ENCODE results near the gene SASH1.
A peak's percentile ranks its signal among the peaks of the same experiment; 100 is the strongest.

Gene SASH1

DNA sequence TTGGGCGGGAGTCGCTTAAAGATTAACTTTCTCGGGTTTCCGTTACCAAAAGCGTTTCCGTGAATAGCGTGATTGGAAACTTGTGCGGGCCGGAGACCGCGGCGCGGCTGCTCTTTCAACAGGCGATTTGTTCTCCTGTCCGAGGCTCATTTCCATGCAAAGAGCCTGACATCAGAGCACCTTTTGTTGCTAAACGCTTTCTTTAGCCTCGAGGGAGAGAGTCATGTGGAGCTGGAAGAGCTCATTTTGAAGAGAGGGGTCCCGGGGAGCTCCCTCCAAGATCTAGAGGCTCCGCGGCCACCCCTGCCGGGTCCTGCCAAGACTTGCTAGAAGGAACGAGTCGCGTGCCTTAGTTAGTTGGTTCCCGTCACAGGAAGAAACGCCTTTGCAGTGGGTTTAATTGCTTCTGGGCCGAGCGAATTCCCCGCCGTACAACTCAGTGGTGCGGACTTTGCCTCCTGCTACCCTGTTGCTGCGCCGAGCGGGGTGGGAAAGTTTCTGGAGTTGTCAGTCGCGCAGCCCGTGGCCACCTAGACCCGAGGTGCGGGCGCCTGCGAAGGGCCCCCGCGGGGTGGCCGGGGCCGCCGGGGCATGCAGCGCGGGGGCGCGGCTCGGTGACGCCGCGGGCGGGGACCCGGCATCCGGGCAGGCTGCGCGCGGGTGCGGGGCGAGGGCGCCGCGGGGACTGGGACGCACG lies at the start of gene SASH1:
Gene SASH1, plus strand, starts transcription at position 489 of the 697 bp plus-strand sequence. CDS start 230 bp downstream, outside the sequence.
- peak; percentile 35 for DNase-seq

- no peak for DNase-seq
These were observed 49.2 kb upstream of the SASH1 start for GRCh38 chr6:148293181-148293995.

DNA sequence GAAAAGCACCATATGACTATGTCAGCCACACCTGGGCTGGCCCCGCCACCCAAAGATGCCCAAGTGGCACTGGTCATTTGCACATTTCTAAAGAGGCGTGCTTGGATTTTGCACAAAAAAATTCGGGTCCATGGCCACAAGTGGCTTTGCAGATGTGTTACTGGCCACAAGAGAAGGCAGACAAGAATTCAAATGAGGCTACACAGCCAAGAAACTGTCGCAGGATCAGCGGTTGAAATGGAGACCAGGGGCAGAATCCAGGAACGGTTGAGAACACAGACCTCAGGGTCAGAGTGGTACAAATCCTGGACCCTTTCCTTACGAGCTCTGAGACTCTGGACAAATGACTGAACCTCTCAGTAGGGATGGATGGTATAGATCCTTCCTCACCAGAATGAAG lies 48.6 kb upstream of the SASH1 start:
- no peak for DNase-seq

DNA sequence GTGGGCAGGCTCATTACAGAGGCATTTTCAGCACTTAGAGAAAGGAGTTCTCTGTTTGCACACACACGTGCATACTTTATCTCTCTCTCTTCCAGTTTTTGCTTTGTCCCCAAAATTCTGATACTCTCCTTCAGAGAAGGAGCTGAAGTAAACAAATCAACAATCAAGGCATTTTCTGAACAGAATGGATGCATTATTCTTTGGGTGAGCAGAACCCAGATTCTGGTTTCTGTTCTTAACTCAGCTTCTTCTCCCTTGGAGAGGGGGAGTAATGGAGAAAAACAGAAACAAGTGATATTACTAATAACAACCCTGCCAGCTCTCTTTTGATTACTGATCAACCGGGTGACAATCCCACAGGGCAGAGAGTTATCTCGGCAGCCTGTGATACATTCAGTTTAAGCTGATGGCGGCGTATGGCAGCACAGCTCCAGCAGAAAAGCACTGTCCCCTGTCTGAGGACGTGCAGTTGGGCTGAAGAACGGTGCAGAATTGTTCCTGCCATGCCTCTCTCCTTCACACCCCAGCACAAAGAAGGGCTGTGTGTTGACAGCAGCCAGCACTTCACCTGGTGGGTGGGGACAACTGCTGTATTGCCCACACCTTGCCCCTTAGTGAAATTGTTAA lies 47.3 kb upstream of the SASH1 start:
- DNase-seq, result no peak

DNA sequence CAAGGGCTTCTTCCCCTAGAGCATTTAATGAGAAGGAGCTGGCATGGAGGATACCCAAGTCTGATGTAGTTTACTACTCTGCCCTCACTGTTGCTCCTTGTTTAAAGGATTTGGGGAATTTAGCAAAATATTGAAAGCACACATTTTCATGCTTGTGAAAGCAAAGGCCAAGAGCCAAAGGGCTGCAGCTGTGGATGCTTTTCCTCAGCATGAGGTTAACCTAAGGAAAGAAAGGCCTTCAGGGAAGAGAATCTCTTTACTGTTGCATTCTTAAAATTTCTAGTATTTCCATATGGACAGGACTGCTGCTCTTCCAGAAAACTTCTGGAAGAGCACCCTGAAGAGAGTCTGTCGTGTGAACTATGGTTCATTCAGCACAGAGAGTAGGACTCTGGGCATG lies 45.9 kb upstream of the SASH1 start:
- DNase-seq, result no peak

DNA sequence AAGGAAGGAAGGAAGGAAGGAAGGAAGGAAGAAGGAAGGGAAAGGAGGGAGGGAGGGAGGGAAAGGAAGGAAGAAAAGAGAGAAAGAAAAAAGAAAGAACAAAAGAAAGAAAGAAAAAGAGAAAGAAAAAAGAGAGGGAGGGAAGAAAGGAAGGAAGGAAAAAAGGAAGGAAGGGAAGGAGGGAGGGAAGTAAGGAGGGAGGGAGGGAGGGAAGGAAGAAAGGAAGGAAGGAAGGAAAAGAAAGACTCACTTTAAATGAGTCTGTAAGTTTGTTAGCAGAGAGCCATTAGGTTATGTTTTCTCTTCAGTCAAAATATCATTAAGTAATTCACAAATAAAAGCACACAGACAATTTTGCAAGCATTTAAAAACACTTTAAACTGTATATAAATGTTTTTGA lies 44.0 kb upstream of the SASH1 start:
- no peak for DNase-seq

DNA sequence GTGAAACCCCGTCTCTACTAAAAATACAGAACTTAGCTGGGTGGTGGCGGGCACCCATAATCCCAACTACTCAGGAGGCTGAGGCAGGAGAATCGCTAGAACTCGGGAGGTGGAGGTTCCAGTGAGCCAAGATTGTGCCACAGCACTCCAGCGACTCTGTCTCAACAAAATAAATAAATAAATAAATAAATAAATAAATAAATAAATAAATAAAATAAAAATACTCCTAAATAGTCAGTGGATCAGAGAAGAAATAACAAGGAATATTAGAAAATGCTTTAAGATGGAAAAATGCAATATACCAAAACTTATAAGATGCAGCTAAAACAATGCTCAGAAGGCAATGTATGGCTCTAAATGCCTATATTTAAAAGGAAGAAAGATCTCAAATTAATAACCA lies 39.0 kb upstream of the SASH1 start:
- no peak for DNase-seq

- DNase-seq, result no peak
These were observed 37.7 kb upstream of the SASH1 start for GRCh38 chr6:148304976-148305375.

DNA sequence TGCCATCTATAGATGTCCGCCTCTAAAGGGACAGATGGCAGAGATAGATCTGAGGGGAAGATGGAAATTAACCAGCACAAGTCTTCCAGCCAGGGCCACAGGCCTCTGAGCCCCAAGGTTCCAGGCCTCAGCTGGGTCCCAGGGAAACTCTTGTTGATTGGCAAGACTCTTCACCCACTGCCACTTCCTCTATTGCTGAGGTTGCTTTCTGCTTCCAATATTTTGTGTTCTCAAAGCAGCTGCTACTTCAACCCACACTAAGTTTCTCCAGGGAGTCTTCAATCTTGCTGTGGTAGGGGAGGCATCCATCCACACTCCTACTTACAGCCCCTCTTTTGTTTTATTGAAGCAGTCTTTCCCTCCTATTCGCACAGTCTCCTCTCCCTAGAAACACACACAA lies 36.4 kb upstream of the SASH1 start:
- no peak for DNase-seq

DNA sequence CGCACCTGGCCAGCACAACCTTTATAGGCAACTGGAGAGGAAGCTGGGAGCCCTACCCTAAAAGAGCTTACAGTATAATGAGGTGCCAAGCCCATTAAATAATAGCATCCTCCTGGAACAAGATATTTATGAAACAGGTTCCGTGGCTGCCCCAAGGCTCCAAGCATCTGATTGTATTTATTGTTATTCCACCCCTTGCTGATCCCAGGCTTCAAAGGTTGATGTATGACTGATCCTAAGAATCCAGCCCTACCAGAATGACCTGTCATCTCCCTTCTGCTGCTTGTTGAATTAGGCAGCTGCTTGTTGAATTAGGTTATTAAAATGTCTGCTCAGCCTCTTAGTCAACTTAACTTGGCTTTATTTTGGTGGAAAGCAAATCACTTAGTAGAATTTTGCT lies 35.2 kb upstream of the SASH1 start:
- DNase-seq, result peak; percentile 28

DNA sequence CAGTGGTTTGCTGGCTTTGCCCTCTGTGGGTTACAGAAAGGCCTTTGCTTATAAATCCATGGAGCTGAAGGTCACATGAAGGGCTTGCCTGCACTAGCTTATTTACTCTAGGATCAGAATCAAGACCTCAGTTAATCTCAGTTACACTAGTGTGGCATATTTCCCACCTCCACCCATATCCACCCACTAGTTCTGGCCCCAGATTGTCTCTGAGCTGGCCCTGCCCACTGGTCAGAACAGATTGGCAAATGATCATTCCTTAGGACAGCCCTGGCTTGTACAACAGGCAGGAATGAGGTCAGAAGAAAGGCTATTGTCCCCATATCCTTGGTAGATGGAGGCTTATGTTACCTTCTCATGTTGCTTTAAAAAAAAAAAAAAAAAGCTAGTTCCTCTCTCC lies 33.3 kb upstream of the SASH1 start:
- no peak for DNase-seq

GRCh38 chr6:148311966-148312669 lies 30.5 kb upstream of the SASH1 start:
- no peak for DNase-seq

GRCh38 chr6:148313488-148313887 lies 29.1 kb upstream of the SASH1 start:
- no peak for DNase-seq

DNA sequence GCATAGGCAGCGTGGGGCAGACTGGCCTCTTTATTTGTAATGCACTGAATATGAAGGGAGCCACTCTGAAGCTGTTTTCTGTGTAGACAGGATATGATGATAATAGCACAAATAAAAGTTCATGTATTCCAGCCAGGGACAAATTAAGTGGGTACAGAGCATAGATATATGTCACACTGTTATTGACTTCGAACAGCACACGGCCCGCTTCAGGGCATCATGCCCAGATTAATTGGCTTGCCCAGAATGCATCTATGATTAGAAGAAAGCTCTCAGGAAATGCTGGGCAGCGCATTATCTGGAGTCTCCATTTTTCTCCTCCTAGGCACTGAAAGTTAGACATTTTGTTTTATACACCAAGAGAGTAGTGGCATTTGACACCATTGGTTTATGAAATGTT lies 26.3 kb upstream of the SASH1 start:
- DNase-seq, result no peak

GRCh38 chr6:148317051-148317450 lies 25.6 kb upstream of the SASH1 start:
- DNase-seq, result no peak

- no peak for DNase-seq
These were observed 24.9 kb upstream of the SASH1 start for GRCh38 chr6:148317739-148318138.

DNA sequence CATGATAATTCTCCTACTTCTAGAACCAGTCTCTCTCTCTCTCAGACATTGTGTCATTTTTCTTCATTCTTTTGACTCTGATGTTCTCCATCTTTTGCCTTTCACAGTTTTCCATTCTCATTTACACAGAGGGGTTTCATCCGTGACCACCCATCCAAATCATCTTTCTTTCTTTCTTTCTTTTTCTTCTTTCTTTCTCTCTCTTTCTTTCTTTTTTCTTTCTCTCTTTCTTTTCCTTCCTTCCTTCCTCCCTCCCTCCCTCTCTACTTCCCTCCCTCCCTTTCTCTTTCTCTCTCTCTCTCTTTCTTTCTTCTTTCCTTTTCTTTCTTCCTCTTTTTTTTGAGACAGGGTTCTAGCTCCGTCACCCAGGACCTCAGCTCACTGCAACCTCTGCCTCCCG lies 19.9 kb upstream of the SASH1 start:
- DNase-seq, result no peak

GRCh38 chr6:148323344-148323743 lies 19.3 kb upstream of the SASH1 start:
- DNase-seq, result no peak

DNA sequence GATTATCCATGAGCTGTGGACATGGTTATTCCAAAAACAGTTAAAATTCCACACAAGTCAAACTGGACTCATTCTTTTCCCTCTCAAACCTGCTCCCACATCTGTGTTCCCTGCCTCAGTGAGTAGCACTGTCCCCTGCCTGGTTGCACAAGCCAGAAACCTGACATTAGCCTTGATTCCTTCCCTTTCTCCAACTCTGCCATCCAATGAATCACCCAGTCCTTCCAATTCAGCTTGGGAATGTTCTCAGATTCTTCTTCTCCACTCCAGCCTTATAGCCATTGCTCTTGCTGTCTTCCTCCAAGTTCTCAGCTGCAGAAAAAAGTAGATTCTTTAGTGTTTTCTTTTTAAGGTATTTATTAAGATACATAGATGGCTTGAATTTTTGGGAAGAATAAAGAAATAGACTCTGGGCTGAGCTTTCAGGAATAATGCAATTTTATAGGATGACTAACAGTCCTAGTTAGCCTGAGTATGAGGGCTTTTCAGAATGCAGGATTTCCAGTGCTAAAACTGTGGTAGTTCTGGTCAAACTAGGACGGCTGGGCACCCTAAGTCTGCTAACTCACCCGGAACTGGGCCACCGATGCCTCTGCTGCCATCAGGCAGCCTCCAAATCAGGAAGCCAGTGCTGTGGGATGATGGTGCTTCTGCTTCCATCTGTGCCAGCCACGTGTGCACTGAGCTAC lies 18.2 kb upstream of the SASH1 start:
- DNase-seq, result no peak

DNA sequence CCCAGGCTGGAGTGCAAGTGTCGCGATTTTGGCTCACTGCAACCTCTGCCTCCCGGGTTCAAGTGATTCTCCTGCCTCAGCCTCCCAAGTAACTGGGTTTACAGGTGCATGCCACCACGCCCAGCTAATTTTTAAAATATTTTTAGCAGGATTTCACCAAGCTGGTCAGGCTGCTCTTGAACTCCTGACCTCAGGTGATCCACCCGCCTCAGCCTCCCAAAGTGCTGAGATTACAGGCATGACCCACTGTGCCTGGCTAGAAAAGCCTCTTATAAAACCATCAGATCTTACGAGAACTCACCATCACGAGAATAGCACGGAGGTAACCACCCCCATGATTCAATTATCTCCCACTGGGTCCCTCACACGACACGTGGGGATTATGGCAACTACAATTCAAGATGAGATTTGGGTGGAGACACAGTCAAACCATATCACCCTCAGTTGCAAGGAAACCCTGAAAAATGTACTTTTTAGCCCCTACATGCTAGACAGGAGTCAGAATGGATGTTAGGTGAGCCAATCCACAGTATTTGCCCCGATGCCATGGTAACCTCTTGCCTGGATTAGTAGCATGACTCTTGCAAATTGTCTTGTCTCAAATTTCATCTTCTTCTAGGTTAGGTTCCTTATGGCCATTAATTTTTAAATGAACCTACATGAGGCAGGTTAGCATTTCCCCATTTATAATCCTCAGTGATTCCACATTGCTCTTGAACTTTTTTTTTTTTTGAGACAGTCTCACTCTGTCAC lies 17.1 kb upstream of the SASH1 start:
- DNase-seq, result no peak

GRCh38 chr6:148328876-148329555 lies 13.6 kb upstream of the SASH1 start:
- no peak for DNase-seq

Data from NCI-H510A treated with DMSO at 0.1 percent for 48 hours (cell line).